SK-N-SH (cell line): ENCODE results near the gene LFNG.

Experiments
- ELF1 ChIP-seq: IDR thresholded peaks from 2 replicates; pipeline ENCODE4 v1.4.0; 2012
- EP300 ChIP-seq, 2 experiments: IDR thresholded peaks; 2 replicates each; pipeline versions ENCODE4 v1.4.0 to v1.6.1; 2012; ENCODE audit warnings: borderline replicate concordance in 1 of 2, low read depth in 1 of 2, low read length in 1 of 2
- FOXM1 ChIP-seq: IDR thresholded peaks from 2 replicates; pipeline ENCODE4 v1.4.0; 2012; ENCODE audit warnings: low read depth, mild to moderate bottlenecking
- GATA2 ChIP-seq: sonication (generic); formaldehyde crosslinking; IDR thresholded peaks from 2 replicates; pipeline ENCODE4 v1.5.0; 2020; ENCODE audit warnings: mild to moderate bottlenecking, missing genetic modification reagents
- POLR2AphosphoS5 ChIP-seq: IDR thresholded peaks from 2 replicates; pipeline ENCODE4 v1.6.1; 2012; ENCODE audit warnings: low read depth, low read length
- RFX5 ChIP-seq: IDR thresholded peaks from 2 replicates; pipeline ENCODE4 v1.6.1; 2012; ENCODE audit warnings: mild to moderate bottlenecking, improper control_type of control experiment, low read length
- SIN3A ChIP-seq: IDR thresholded peaks from 2 replicates; pipeline ENCODE4 v1.6.1; 2012; ENCODE audit warnings: low read depth, mild to moderate bottlenecking, low read length, moderate library complexity, borderline replicate concordance
- TAF1 ChIP-seq: IDR thresholded peaks from 2 replicates; pipeline ENCODE4 v1.6.1; 2012; ENCODE audit warnings: low read depth, mild to moderate bottlenecking, low read length, moderate library complexity, borderline replicate concordance
- TCF12 ChIP-seq: IDR thresholded peaks from 2 replicates; pipeline ENCODE4 v1.4.0; 2012
- TEAD4 ChIP-seq: IDR thresholded peaks from 2 replicates; pipeline ENCODE4 v1.4.0; 2012; ENCODE audit warnings: mild to moderate bottlenecking, borderline replicate concordance; ENCODE audit not compliant: insufficient read depth
- YY1 ChIP-seq: IDR thresholded peaks from 2 replicates; pipeline ENCODE4 v1.4.0; 2012; ENCODE audit warnings: low read depth, mild to moderate bottlenecking
- TF ChIP-seq, protein P1 (sequence below): fragments of 200-600 bp; sonication (generic); IDR thresholded peaks from 2 replicates; pipeline ENCODE4 v1.6.1; 2017; ENCODE audit warnings: antibody characterized with exemption, mild to moderate bottlenecking, moderate library complexity
- TF ChIP-seq, protein P2 (sequence below): IDR thresholded peaks from 2 replicates; pipeline ENCODE4 v1.4.0; 2012; ENCODE audit warnings: low read depth, borderline replicate concordance
- TF ChIP-seq, protein P3 (sequence below): IDR thresholded peaks from 2 replicates; pipeline ENCODE4 v1.6.1; 2012; ENCODE audit warnings: mild to moderate bottlenecking, low read depth, low read length, moderate library complexity

DNA sequence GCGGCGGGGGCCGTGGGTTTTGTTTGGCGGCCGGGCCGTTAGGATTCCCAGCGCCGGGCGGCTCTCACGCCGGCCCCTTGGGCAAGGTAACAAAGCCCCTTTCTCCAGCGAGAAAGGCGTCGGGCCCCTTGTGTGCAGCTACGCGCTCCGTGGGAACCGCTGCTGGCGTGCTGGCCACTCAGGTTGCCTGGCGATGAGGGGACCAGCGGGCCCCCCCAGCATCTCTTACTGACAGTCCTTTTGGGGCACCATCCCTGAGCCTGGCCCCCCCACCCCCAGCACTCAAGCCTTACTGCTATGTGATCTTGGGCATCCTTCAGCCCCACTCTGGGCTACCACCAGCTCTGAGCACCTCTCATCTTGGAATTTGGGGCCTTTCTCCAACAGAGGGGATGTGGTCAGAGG lies 1.8 kb downstream of the LFNG start:
- TF ChIP-seq, protein P1, sequence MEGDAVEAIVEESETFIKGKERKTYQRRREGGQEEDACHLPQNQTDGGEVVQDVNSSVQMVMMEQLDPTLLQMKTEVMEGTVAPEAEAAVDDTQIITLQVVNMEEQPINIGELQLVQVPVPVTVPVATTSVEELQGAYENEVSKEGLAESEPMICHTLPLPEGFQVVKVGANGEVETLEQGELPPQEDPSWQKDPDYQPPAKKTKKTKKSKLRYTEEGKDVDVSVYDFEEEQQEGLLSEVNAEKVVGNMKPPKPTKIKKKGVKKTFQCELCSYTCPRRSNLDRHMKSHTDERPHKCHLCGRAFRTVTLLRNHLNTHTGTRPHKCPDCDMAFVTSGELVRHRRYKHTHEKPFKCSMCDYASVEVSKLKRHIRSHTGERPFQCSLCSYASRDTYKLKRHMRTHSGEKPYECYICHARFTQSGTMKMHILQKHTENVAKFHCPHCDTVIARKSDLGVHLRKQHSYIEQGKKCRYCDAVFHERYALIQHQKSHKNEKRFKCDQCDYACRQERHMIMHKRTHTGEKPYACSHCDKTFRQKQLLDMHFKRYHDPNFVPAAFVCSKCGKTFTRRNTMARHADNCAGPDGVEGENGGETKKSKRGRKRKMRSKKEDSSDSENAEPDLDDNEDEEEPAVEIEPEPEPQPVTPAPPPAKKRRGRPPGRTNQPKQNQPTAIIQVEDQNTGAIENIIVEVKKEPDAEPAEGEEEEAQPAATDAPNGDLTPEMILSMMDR, result no peak
- no peak for TF ChIP-seq RFX5
- TF ChIP-seq TEAD4, result no peak
- no peak for TF ChIP-seq SIN3A
- no peak for TF ChIP-seq YY1
- no peak for TF ChIP-seq TCF12
- TF ChIP-seq, protein P2, sequence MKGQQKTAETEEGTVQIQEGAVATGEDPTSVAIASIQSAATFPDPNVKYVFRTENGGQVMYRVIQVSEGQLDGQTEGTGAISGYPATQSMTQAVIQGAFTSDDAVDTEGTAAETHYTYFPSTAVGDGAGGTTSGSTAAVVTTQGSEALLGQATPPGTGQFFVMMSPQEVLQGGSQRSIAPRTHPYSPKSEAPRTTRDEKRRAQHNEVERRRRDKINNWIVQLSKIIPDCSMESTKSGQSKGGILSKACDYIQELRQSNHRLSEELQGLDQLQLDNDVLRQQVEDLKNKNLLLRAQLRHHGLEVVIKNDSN, result no peak
- TF ChIP-seq FOXM1, result no peak
- TF ChIP-seq, protein P3, sequence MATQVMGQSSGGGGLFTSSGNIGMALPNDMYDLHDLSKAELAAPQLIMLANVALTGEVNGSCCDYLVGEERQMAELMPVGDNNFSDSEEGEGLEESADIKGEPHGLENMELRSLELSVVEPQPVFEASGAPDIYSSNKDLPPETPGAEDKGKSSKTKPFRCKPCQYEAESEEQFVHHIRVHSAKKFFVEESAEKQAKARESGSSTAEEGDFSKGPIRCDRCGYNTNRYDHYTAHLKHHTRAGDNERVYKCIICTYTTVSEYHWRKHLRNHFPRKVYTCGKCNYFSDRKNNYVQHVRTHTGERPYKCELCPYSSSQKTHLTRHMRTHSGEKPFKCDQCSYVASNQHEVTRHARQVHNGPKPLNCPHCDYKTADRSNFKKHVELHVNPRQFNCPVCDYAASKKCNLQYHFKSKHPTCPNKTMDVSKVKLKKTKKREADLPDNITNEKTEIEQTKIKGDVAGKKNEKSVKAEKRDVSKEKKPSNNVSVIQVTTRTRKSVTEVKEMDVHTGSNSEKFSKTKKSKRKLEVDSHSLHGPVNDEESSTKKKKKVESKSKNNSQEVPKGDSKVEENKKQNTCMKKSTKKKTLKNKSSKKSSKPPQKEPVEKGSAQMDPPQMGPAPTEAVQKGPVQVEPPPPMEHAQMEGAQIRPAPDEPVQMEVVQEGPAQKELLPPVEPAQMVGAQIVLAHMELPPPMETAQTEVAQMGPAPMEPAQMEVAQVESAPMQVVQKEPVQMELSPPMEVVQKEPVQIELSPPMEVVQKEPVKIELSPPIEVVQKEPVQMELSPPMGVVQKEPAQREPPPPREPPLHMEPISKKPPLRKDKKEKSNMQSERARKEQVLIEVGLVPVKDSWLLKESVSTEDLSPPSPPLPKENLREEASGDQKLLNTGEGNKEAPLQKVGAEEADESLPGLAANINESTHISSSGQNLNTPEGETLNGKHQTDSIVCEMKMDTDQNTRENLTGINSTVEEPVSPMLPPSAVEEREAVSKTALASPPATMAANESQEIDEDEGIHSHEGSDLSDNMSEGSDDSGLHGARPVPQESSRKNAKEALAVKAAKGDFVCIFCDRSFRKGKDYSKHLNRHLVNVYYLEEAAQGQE, result no peak
- TF ChIP-seq TAF1, result no peak
- no peak for TF ChIP-seq ELF1
- no peak for TF ChIP-seq EP300 (IDR thresholded peaks at IDR 0.05; ENCODE audit: borderline replicate concordance in 1 of 2, low read depth in 1 of 2, low read length in 1 of 2)
- TF ChIP-seq GATA2, result no peak
- no peak for TF ChIP-seq POLR2AphosphoS5
